KOPT-K1 (cell line): ENCODE measurements around the gene TMEM45B.
"Not testable (repeated sequence)": the region's sequence is repeated elsewhere in the genome, so short reads cannot be mapped to it uniquely, and the experiment has no call there.

Experiments used
- H3K27ac ChIP-seq: fragments of 200-600 bp; sonication (generic); 2 replicates; pipeline ENCODE4 v1.5.1; 2016; ENCODE audit warnings: antibody characterized with exemption, mild to moderate bottlenecking, low read depth, low read length; ENCODE audit not compliant: poor library complexity, severe bottlenecking
- H3K36me3 ChIP-seq: fragments of 200-600 bp; sonication (generic); 2 replicates; pipeline ENCODE4 v1.5.1; 2017; ENCODE audit warnings: antibody characterized with exemption, mild to moderate bottlenecking, low read length, moderate library complexity; ENCODE audit not compliant: insufficient read depth
- H3K9me3 ChIP-seq: fragments of 200-600 bp; sonication (generic); 2 replicates; pipeline ENCODE4 v1.5.1; 2017; ENCODE audit warnings: antibody characterized with exemption, low read length, mild to moderate bottlenecking; ENCODE audit not compliant: insufficient read depth, poor library complexity, severe bottlenecking

Gene TMEM45B

DNA sequence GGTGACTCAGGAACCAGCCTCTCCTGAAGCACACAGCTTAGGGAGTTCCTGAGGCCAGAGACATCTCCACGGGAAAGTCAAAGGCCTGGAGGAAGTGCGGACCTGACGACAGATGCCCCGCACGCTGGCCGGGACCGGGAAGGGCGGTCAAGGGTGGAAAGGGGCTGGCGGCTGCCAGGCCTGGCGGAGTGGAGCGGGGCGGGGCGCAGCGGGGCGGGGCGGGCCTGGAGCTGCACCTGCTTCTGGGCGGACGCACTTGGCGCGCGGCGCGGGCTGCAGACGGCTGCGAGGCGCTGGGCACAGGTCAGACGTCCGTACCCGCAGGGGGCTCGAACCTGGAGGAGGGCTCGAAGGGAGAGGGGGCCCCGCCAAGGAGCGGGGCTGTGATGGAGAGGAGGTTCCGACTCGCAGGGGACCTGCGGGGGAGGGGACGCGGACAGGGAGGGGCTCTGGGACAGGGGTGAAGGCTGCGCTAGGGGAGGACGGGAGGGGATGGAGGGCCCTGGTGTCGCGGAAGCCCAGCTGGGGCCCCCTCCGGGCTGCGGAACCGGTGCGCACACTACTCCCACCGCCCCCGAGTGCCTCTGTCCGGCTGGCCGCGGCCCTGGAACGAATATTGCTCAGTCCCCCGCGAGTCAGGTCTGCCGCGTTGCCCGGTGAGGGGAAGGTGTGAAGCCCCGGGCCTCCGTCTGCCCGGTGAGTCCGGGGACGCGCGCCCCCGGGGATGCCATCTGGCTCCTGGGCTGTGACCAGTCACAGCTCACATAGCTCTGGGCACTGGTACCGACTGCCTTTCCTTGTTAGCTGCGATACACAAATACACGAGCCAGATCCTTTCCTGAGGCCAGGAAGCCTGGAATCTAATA is at the start of gene TMEM45B:
Gene TMEM45B (plus strand): TSS at position 253 of the 866 bp plus-strand sequence. CDS start 36,635 bp downstream, outside the sequence.
- Histone ChIP-seq H3K9me3 (peaks cover 9% of the 10 kb centered on the region), H3K27ac (no peak within 1 kb of the TSS), H3K36me3 (no peaks in the 10 kb centered on the region)

- H3K36me3 ChIP-seq: no peaks in the 10 kb centered on the region
- H3K9me3 ChIP-seq: no peaks in the 10 kb centered on the region
Observed at GRCh38 chr11:129766898-129767604, 48.6 kb upstream of the TMEM45B start.

DNA sequence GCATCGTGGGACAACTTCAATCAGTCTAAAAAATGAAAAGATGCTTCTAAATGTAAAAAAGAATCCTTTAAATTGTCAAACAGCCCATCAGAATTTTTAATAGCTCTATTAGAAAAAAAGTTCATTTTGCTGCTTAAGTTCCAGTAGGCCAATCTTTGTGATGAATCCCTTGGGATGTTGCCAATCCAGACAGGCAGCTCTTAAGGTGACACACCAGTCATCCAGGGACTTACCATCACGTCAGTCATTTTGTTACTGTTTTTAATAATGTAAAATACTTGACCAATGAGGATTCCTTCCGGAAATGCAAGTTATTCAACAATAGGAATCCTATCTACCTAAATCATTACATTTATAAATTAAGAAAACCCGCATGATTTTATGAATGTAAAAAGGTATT is 47.8 kb upstream of the TMEM45B start:
- Histone ChIP-seq H3K27ac (no peak overlapping the region), H3K36me3 (no peaks in the 10 kb centered on the region), H3K9me3 (peaks cover 4% of the 10 kb centered on the region)

More at GRCh38 chr11:129766898-129767604, 48.6 kb upstream of the TMEM45B start:
- H3K27ac ChIP-seq: no peak overlapping the region

DNA sequence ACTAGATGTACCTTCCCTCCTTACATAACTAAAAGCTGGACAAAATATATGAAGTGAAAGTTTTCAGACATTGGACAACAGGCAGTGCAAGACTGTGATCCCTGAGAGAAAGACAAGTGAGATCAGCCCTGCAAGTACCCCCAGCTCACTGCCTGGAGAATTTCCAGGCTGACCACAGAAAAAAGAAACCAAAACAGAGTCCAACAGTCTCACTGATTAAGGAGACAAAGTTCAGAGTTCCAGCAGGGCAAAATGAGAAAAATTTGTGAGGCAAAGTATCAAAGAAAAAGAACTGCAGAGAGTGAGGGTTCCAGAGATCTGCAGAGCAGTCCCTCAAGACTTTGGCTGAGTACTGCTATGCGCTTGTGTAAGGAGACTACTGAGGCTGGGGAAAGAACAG is 47.3 kb upstream of the TMEM45B start:
- peaks cover 5% of the 10 kb centered on the region for H3K9me3 ChIP-seq
- H3K36me3 ChIP-seq: no peaks in the 10 kb centered on the region
- no peak overlapping the region for H3K27ac ChIP-seq

- H3K36me3 ChIP-seq: no peaks in the 10 kb centered on the region
- peaks cover 5% of the 10 kb centered on the region for H3K9me3 ChIP-seq
- no peak overlapping the region for H3K27ac ChIP-seq
Observed at GRCh38 chr11:129769059-129769458, 46.6 kb upstream of the TMEM45B start.

- Histone ChIP-seq H3K27ac (no peak overlapping the region), H3K36me3 (no peaks in the 10 kb centered on the region), H3K9me3 (peaks cover 5% of the 10 kb centered on the region)
Observed at GRCh38 chr11:129770993-129771392, 44.7 kb upstream of the TMEM45B start.

- H3K36me3 ChIP-seq, H3K27ac ChIP-seq, H3K9me3 ChIP-seq: not testable (repeated sequence)
Observed at GRCh38 chr11:129771456-129771855, 44.2 kb upstream of the TMEM45B start.

DNA sequence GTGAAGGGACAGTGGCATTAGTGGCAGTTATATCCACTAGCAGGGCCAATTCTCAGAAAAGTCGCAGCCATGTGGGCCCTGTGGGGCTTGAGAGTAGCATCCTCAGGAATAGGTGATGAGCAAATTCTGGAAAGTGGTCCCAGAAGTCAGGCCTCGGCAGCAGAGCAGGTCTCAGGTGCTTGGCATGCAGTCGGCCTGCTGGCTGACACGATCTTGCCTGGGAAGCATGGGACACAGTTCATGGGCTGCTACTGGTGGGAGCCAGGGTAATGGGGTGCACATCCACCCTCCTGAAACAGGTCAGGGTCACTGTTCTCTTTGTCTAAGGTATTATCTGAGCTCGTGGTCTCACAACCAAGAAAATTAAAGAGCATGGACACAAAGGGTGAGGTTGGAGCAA is 36.8 kb upstream of the TMEM45B start:
- Histone ChIP-seq H3K9me3 (no peaks in the 10 kb centered on the region), H3K36me3 (no peaks in the 10 kb centered on the region), H3K27ac (no peak overlapping the region)

DNA sequence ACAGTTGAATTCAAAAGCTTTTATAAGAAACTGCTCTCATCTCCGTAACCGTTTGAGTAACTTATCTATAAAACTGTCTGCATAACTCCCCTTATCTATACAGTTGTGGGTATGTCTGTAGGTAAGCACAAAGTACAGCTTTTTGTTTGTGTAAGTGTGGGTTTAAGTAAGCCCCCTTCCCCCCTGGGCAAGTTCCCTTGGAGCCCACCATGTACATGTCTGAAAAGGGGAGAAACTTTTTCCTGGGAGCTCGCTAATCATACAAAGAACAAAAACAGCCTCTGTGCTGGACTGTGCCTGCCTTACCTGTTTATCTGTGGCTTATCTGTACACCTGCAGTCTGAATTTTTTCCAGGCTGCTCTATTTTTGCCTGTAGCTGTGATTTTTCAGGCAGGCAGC is 36.3 kb upstream of the TMEM45B start:
- Histone ChIP-seq H3K36me3 (no peaks in the 10 kb centered on the region), H3K27ac (no peak overlapping the region), H3K9me3 (no peaks in the 10 kb centered on the region)

DNA sequence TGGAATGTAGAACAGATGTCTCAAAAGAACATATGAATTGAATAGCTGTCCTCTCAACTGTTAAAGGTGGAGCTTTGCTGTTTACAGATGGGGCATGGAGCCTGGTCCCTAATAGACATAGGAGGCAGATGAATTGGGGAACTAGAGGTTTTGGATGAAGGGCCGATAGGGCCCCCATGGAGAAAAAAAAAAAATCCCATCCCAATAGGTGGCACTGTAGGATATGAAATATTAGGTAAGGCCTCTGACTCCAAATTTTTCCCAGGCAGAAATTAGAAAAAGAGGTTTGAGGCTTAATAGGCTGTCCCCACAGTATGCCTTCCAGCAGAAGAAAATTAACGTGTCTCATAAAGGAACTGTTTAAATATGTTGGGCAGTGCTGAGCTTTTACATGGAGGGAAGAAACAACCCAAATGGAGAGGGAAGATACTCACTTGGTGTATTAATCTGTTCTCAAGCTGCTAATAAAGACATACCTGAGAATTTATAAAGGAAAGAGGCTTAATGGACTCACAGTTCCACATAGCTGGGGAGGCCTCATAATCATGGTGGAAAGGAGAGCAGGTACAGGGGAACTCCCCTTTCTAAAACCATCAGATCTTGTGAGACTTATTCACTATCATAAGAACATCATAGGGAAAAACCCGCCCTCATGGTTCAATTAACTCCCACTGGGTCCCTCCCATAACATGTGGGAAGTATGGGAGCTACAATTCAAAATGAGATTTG is 30.1 kb upstream of the TMEM45B start:
- H3K9me3 ChIP-seq: no peaks in the 10 kb centered on the region
- no peaks in the 10 kb centered on the region for H3K36me3 ChIP-seq
- H3K27ac ChIP-seq: no peak overlapping the region

DNA sequence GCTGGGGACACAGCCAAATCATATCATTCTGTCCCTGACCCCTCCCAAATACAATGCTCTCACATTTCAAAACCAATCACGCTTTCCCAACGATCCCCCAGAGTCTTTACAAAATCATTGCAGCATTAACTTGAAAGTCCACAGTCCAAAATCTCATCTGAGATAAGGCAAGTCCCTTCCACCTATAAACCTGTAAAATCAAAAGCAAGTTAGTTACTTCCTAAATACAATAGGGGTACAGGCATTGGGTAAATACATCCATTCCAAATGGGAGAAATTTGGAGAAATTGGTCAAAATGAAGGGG is 29.6 kb upstream of the TMEM45B start:
- not testable (repeated sequence) for H3K27ac ChIP-seq, H3K9me3 ChIP-seq, H3K36me3 ChIP-seq

- no peak overlapping the region for H3K27ac ChIP-seq
- no peaks in the 10 kb centered on the region for H3K9me3 ChIP-seq
- no peaks in the 10 kb centered on the region for H3K36me3 ChIP-seq
Observed at GRCh38 chr11:129787532-129788155, 28.0 kb upstream of the TMEM45B start.

- Histone ChIP-seq H3K36me3 (no peaks in the 10 kb centered on the region), H3K27ac (no peak overlapping the region)
Observed at GRCh38 chr11:129788278-129788677, 27.4 kb upstream of the TMEM45B start.

DNA sequence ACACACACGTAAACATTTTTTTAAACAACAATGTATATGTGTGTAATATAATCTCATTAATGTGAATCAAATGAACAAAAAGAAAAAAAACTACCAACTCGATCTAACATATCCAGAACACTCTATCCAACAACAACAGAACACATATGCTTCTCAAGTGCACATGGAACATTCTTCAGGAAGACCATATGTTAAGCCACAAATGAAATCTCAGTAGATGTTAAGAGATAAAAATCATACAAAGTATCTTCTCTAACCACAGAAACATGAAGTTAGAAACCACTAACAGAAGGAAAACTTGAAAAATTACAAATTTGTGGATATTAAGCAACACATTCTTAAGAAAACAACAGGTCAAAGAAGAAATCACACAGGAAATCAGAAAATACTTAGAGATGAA is 25.5 kb upstream of the TMEM45B start:
- no peak overlapping the region for H3K27ac ChIP-seq
- no peaks in the 10 kb centered on the region for H3K36me3 ChIP-seq
- H3K9me3 ChIP-seq: peaks cover 12% of the 10 kb centered on the region

More at GRCh38 chr11:129788278-129788677, 27.4 kb upstream of the TMEM45B start:
- H3K9me3 ChIP-seq: no peaks in the 10 kb centered on the region

DNA sequence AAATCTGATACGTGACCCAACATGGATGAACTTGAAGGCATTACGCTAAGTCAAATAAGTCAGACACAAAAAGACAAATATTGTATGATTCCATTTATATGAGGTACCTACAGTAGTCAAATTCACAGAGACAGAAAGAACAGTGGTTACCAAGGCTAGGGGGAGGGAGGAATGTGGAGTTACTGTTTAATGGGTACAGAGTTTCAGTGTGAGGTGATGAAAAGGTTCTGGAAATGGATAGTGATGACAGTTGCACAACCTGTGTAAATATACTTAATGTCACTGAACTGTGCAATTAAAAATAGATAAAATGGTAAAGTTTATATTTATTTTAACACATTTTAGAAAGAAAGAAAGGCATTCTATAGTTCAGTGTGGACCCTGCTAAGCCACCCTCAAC is 24.1 kb upstream of the TMEM45B start:
- Histone ChIP-seq H3K27ac (no peak overlapping the region), H3K36me3 (no peaks in the 10 kb centered on the region), H3K9me3 (peaks cover 21% of the 10 kb centered on the region)
